C4-2B (cell line): ENCODE measurements around the gene PLCB4.

ENCODE experiments used
- CTCF ChIP-seq: fragments of 450-650 bp; conservative IDR thresholded peaks from 2 replicates; pipeline ENCODE4 v1.5.1; 2017; ENCODE audit warnings: mild to moderate bottlenecking
- ZFX ChIP-seq: fragments of 450-650 bp; IDR thresholded peaks from 2 replicates; pipeline ENCODE4 v1.6.1; 2017

- TF ChIP-seq CTCF (no peak), ZFX (no peak)
Observed at GRCh38 chr20:9198460-9198859, 129.6 kb downstream of the PLCB4 start.
